Measurements from ENCODE around the gene MCM3AP. TPM values are rescaled to one million over a fixed set of nuclear protein-coding genes. Genes with fewer than 3 reads are reported as not detected.
A peak's percentile ranks its signal among the peaks of the same experiment; 100 is the strongest.

Gene MCM3AP
- total RNA-seq, 1 donor from 2014 or later: 92.2 TPM

DNA sequence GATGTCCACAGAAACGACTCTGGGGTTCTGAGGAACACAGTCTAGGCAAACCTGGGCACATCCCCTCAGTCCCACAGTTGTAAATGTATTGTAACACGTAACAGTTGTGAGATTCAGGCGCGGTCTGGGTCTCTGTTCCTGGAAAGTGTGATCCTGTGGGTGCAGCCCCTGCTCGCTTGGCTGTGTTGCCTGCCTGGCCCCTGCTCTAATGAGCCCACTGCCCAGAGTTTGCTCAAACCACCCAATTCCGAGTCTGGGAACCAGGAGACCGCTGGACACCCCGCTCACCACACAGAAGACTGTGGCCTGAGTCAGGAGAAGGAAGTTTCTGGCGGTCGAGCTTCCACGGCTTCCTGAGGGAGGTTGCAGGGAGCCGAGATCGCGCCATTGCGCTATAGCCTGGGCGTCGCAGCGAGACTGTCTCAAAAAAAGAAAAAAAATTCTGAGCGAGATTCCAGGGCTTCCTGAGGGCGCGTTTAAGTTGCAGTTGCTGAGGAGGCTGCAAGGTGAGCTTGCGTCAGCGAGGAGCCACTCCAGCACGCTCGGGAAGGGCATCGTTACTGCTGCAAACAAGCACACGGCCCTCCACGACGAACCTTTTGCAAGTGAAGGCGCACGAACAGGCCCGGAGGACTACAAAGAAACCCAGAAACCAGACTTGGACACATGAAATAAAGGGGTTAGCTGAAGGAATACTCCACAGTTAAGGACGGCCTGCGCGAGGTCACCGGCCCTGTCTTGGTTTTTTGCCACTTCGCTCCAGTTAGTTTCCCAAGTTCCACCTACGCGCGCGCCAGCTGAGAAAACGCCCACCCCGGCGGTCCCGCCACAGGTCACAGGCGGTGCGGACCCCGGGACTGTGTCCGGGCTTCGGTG lies 37.2 kb upstream of the MCM3AP start:
- DNase-seq (no peak), ATAC-seq (no peak)
- Histone ChIP-seq H3K27ac (no peak overlapping the region), H3K27me3 (no peaks in the 10 kb centered on the region), H3K36me3 (no peaks in the 10 kb centered on the region), H3K4me3 (peak overlapping the region; percentile 99), H3K4me1 (peaks cover 21% of the 10 kb centered on the region), H3K9me3 (no peaks in the 10 kb centered on the region)
- TF ChIP-seq, protein P1, sequence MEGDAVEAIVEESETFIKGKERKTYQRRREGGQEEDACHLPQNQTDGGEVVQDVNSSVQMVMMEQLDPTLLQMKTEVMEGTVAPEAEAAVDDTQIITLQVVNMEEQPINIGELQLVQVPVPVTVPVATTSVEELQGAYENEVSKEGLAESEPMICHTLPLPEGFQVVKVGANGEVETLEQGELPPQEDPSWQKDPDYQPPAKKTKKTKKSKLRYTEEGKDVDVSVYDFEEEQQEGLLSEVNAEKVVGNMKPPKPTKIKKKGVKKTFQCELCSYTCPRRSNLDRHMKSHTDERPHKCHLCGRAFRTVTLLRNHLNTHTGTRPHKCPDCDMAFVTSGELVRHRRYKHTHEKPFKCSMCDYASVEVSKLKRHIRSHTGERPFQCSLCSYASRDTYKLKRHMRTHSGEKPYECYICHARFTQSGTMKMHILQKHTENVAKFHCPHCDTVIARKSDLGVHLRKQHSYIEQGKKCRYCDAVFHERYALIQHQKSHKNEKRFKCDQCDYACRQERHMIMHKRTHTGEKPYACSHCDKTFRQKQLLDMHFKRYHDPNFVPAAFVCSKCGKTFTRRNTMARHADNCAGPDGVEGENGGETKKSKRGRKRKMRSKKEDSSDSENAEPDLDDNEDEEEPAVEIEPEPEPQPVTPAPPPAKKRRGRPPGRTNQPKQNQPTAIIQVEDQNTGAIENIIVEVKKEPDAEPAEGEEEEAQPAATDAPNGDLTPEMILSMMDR (IDR thresholded peaks at IDR 0.05): no peak
- intact Hi-C loops (cut with DNase I): no loop called here

DNA sequence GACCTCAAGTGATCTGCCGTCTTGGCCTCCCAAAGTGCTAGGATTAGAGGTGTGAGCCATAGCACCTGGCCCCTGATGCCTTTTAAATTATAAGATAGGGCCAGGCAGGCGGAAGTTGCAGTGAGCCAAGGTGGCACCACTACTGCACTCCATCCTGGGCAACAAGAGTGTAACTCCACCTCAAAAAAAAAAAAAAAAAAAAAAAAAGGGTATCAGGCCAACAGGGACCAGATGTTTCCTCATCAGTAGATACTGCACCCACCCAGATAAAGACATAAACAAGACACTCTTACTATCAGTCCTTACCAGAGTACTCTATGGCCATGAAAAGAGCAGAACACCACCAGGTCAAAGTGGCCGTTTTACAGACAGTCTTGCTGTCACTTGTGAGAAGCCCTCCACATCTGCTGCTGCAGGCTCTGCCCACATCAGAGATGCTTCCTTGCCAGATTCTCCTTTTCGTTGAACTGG lies 35.0 kb upstream of the MCM3AP start:
- ATAC-seq (no peak), DNase-seq (no peak)
- intact Hi-C loops (cut with DNase I): no loop called here
- Histone ChIP-seq H3K27me3 (no peaks in the 10 kb centered on the region), H3K9me3 (no peaks in the 10 kb centered on the region), H3K4me3 (no peak overlapping the region), H3K27ac (no peak overlapping the region), H3K36me3 (no peaks in the 10 kb centered on the region), H3K4me1 (peaks cover 14% of the 10 kb centered on the region)
- TF ChIP-seq, protein P1 (IDR thresholded peaks at IDR 0.05): no peak

DNA sequence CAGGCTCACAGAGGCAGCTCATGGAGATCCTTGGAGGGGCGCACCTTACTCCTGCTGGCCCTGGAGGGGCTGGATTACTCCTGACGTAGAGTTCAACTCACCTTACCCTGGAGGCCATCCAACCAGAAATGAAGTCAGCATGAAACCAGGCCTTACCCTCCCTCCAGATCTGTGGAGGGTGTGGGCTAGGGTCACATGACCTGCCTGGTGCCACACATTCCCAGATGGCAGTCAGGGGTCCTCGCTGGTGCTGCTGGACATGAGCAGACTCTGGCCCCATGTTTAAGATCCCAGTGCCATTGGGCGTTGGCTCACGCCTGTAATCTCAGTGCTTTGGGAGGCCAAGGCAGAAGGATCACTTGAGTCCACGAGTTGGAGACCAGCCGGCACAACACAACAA lies 33.8 kb upstream of the MCM3AP start:
- no peak overlapping the region for H3K4me3 ChIP-seq
- peaks cover 13% of the 10 kb centered on the region for H3K4me1 ChIP-seq
- TF ChIP-seq, protein P1 (IDR thresholded peaks at IDR 0.05): no peak
- intact Hi-C loops (cut with DNase I): no loop called here
- H3K9me3 ChIP-seq: no peaks in the 10 kb centered on the region
- H3K27me3 ChIP-seq: no peaks in the 10 kb centered on the region
- H3K36me3 ChIP-seq: no peaks in the 10 kb centered on the region
- DNase-seq (no peak), ATAC-seq (no peak)
- no peak overlapping the region for H3K27ac ChIP-seq

DNA sequence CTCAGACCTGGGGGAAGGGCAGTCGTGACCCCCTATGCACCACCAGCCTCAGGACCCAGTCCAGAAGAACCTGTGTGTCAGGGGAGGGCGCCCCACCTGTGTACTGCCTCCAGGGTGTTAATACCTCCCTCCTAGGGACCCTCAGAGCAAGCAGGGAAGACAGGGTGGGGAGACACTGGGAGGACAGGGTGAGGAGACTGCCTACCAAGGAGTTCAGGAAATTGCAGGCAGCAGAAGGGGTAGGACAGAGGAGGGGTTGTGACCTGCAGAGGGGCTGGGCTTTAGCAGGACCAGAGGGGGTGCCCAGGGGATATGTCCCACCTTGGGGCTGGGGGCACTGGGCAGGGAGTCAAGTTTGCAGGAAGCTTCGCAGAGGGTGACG lies 33.0 kb upstream of the MCM3AP start:
- Histone ChIP-seq H3K4me1 (peaks cover 13% of the 10 kb centered on the region), H3K36me3 (no peaks in the 10 kb centered on the region), H3K27ac (no peak overlapping the region), H3K27me3 (no peaks in the 10 kb centered on the region), H3K9me3 (no peaks in the 10 kb centered on the region), H3K4me3 (no peak overlapping the region)
- TF ChIP-seq, protein P1 (IDR thresholded peaks at IDR 0.05): no peak
- intact Hi-C loops (cut with DNase I): no loop called here
- no peak for DNase-seq
- no peak for ATAC-seq

DNA sequence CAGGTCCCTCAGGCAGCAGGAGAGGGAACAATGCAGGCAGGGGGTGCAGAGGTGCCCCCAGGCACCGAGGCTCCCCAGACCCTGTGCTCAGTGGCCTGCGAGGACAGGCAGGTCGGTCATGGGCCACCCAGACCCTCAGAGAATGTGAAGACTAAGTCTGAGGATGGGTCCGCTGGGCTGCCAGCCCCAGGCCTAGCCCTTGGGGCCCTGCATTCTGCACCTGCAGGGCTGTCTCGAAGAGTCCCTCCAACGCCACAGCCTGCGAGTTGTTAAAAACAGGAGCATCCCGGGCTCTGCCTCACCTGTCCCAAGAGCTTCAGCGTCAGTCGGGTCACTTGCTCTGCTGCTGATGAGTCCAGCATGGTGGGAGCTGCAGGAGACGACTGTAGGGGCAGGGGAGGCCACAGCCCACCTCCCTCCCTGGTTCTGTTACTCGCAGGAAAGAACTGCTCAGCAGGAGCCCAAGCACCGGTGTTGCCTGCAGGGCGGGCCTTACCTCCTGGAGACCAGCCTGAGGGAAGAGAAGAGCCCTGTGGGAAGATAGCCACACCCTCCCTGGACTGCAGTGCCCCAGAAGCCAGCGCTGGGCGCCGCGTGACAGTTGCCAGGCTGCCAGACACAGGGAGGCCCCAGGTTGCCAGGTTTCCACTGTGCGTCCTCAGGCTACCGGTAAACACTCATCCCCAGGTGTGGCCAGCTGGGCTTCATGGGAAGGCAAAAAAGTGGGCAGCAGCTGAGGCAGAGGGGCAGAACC lies 32.5 kb upstream of the MCM3AP start:
- no peaks in the 10 kb centered on the region for H3K36me3 ChIP-seq
- H3K27me3 ChIP-seq: no peaks in the 10 kb centered on the region
- intact Hi-C loops (cut with DNase I): no loop called here
- DNase-seq: no peak
- peaks cover 10% of the 10 kb centered on the region for H3K4me1 ChIP-seq
- no peak overlapping the region for H3K27ac ChIP-seq
- H3K4me3 ChIP-seq: no peak overlapping the region
- peak; percentile 38 for ATAC-seq
- no peaks in the 10 kb centered on the region for H3K9me3 ChIP-seq
- TF ChIP-seq, protein P1 (IDR thresholded peaks at IDR 0.05): no peak

All from upper lobe of right lung (tissue), 1 donor.